ENCODE results near the gene UBXN1. TPM values are rescaled to one million over a fixed set of nuclear protein-coding genes. Genes with fewer than 3 reads are reported as not detected.
"Not testable (repeated sequence)": the region's sequence is repeated elsewhere in the genome, so short reads cannot be mapped to it uniquely, and the experiment has no call there.

The UBXN1 gene
- total RNA-seq, 1 donor from 2014 or later = 126 TPM

DNA sequence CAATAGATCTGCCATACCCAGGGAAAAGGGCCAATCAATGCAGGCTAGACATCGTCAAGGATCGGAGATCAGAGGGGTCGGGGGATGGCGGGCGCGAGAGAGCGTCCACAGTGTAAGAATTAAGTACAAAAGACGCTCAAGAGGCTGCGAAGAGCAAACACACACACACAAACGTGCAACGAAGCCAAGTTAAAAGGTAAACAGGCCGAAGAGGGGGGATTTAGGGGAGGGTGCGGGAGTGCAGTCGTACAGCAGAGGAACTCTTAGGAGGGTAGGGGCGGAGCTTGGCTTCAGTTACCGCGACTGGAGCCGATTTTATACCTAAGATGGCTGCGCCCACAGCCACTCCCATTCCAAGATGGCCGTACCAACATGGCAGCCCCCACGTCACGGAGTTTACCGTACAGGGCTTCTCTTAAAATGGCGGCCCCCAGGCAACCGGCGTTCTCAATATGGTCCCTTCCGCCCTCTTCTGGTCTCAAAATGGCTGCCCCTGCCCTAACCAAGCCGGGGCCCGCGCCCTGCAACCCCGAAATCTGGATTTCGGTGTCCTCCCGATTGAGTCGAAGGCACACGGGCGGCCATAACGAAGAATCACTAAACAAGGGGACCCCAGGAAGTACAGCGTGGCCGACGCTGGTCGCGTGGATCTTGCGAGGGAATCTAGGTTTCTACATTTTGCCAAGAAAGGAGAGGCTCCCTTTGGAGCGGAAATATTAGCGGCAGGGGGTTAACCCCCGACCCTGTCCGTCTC, 30.6 kb upstream of the UBXN1 start:
- intact Hi-C loops (cut with micrococcal nuclease) = loop anchor here (1.0 to 5.0 kb wide), 18 partner anchors 15 to 1478 kb away; partner anchors contain the start of genes C11orf98, CSKMT, EEF1G and EML3

DNA sequence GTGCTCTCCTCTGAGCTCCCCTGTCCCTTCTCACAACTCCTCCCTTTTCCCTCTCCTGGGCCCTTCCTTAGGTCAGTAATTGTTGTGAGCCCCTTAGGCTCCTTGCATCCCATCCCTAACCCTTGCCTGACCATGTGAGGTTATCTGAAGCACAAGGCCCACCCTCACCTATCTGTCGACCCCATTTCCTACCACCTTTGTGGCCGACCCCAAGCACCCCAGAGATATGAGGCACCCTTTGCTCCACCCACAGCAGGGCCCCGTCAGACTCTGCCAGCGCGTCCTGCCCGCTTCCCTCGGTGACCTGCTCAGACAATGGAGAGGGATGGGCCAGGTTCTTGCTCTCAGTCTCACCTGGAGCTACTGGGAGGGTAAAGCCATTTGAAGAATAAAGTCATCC, 29.9 kb upstream of the UBXN1 start:
- intact Hi-C loops (cut with micrococcal nuclease) = loop anchor here (1.0 to 5.0 kb wide), 18 partner anchors 14 to 1479 kb away; partner anchors contain the start of genes C11orf98, CSKMT, EEF1G and EML3

DNA sequence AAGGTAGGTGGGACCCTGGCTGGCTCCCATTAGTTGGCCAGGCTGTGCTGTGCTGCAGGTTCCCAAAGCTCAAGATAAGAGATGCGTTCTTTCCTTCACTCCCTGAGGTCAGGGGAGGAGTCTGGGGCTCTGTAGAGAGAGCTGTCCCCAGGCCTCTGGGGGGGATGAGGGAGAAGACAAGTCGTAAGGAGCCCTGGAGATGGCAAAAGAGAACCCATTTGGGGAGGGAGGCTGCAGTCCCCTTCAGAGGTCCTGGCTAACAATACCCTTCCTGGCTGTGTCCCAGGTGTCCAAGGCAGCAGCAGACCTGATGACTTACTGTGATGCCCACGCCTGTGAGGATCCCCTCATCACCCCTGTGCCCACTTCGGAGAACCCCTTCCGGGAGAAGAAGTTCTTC, 29.5 kb upstream of the UBXN1 start:
- intact Hi-C loops (cut with micrococcal nuclease) = loop anchor here (5.0 kb wide), 1 partner anchor 1479 kb away; the partner anchor contains the start of gene STIP1

DNA sequence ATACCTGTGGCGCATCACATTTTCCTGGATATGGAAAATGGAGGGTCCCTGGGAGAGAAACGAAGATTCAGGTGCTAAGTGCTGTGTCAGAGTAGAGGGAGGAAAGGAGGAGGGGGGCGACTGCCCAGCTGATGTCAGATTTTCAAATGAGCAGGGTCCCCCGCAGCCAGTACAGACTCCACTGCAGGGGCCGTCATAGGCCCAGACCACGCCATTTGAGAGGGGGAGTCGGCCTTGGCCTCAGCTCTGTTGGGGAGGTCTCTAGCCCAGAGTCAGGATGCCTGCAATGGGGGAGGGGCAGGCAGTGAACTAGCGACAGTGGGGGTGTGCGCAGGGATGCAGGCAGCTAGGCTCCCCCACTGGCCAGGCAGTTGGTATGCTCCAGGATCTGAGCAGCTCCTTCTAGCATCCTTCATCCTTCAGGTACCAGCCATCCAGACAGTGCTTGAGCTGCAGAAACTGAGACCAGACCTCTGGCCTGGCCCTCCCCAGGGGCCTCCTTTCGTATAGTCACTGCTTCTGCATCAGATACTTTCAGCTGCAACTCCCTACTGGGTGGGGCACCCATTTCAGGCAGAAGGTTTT, 28.5 kb upstream of the UBXN1 start, which contains the start of the genes BSCL2 and GNG3:
Gene BSCL2 (minus strand): TSS at position 148 of the 585 bp plus-strand sequence. CDS start 229 bp downstream, outside the sequence.
Gene GNG3 (plus strand): TSS at position 400 of the 585 bp plus-strand sequence. CDS start 620 bp downstream, outside the sequence.
- intact Hi-C loops (cut with micrococcal nuclease) = loop anchor here (5.0 kb wide), 1 partner anchor 1480 kb away; the partner anchor contains the start of gene STIP1

GRCh38 chr11:62706850-62707247, 28.0 kb upstream of the UBXN1 start:
- intact Hi-C loops (cut with micrococcal nuclease) = loop anchor here (1.0 to 5.0 kb wide), 3 partner anchors 61 to 1480 kb away; partner anchors contain the start of genes GANAB and STIP1

- intact Hi-C loops (cut with micrococcal nuclease) = loop anchor here (1.0 to 5.0 kb wide), 3 partner anchors 60 to 1481 kb away; partner anchors contain the start of genes GANAB and STIP1
These were observed 27.3 kb upstream of the UBXN1 start for GRCh38 chr11:62705880-62706849.

- intact Hi-C loops (cut with micrococcal nuclease) = loop anchor here (5.0 kb wide), 1 partner anchor 1482 kb away; the partner anchor contains the start of gene STIP1
These were observed 26.5 kb upstream of the UBXN1 start for GRCh38 chr11:62705413-62705812.

GRCh38 chr11:62703921-62704320, 25.0 kb upstream of the UBXN1 start:
- intact Hi-C loops (cut with micrococcal nuclease) = not testable (repeated sequence)

DNA sequence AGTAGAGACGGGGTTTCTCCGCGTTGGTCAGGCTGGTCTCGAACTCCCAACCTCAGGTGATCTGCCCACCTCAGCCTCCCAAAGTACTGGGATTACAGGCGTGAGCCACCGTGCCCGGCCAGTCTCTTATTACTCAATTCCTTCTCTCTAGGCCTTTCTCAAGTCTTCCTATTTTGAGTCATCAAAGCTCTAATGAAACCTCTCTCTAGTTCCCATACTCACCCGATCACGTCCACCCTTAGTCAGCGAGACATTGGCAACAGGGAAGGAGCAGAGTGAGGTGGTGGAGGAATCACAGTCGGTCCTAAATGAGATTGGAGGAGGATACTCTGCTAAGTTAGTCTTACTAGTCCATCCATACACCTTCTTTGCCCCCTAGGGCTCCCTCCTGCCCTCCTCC, 23.4 kb upstream of the UBXN1 start:
- intact Hi-C loops (cut with micrococcal nuclease) = no loop called here

- intact Hi-C loops (cut with micrococcal nuclease) = loop anchor here (1.0 to 2.0 kb wide), 7 partner anchors 14 to 314 kb away; partner anchors contain the start of gene EML3
These were observed 15.7 kb upstream of the UBXN1 start for GRCh38 chr11:62694455-62695167.

- intact Hi-C loops (cut with micrococcal nuclease) = loop anchor here (1.0 to 2.0 kb wide), 7 partner anchors 13 to 313 kb away; partner anchors contain the start of gene EML3
These were observed 14.8 kb upstream of the UBXN1 start for GRCh38 chr11:62693624-62694023.

DNA sequence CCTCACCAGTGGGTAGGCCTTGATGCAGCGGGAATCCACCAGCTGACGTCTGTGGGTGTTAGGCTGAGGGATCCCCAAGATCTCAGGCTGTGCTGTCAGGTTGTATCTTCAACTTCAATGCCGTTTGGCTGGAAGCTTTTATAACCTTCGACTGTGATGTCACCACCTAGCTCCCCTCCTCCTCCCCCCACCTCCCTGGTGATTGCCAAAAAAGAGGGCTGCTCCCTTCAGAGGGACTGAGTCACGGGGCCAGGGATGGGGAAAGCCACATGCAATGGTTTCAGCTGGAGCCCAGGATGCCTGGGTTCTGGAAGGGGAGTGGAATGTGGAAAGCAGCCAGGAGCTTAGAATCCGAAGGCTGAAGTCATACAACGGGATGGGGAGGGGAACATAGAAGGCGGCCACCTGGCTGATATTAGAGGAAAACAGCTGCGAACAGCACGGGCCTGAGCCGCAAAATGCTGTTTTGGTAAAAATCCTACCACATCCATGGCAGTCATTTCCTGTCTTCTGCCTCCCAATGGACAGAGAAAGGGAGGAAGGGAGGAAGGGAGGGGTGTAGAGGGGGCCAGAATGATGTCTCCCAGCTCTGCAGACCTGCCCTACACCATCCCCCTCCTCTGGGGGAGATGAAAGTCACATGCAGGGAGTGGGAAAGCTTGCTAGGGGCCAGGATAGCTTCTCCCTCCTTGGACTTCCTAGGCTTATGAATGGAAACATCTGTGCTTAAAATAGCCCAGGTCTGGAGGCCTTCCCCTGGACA, 10.7 kb upstream of the UBXN1 start, which contains the start of gene LRRN4CL:
Gene LRRN4CL (minus strand): TSS at position 110 of the 763 bp plus-strand sequence. CDS start 1,022 bp downstream, outside the sequence.
- intact Hi-C loops (cut with micrococcal nuclease) = no loop called here

GRCh38 chr11:62688491-62688890, 9.6 kb upstream of the UBXN1 start:
- intact Hi-C loops (cut with micrococcal nuclease) = no loop called here

DNA sequence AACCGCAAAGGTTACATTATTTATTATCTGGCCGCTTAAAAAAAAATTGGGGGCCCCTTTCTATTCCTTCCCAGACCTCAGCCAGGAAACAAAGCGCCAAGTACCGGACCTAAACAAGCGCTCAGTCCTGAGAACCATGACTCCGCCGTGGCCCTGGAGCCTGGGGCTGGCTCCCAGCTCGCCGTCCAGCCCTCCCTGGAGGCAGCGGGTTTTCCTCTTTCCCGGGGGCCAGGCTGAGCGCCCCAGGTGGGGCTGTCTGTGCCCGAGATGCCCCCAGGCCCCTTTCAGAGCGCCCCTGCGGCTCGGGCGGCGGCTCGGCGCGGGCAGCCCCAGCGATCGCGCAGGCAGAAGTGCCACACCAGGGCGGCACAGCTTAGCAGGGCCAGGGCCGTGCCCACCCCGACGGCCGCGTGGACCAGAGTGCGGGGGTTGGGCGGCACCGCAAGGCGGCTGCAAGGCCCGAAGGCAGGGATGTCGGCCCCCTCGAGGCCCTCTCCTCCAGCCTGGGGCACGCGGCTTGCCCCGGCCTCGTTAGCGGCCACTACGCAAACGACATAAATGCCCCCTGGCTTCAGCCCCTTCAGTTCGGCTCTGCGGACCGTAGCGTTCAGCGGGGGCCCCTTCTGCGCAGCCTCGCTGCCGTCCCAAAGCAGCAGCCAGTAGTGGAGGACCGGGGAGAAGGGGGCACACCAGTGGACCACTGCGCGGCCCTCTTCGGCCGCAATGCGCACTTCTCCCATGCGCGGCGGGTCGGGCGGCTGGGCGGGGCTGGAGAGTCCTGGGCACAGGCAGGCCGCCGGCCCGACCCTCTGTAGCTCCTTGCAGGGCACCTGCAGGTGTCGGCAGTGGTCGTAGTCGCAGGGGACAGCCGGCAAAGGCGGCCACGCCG, 8.9 kb upstream of the UBXN1 start:
- intact Hi-C loops (cut with micrococcal nuclease) = no loop called here

DNA sequence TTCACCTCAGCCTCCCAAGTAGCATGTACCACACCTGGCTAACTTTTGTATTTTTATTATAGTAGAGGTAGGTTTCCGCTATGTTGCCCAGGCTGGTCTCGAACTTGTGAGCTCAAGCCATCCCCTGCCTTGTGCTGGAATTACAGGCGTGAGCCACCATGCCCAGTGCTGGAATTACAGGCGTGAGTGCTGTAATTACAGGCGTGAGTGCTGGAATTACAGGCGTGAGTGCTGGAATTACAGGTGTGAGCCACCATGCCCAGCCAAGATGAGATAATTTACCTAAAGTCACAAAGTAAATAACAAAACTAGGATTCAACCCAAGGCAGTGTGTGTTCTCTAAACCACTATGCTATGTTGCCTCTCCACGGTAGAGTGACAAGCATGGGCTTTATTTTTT, 3.6 kb upstream of the UBXN1 start:
- intact Hi-C loops (cut with micrococcal nuclease) = no loop called here

GRCh38 chr11:62680825-62681240, 2.0 kb upstream of the UBXN1 start:
- intact Hi-C loops (cut with micrococcal nuclease) = loop anchor here (1.0 kb wide), 2 partner anchors 13 to 181 kb away; no protein-coding TSS in a partner anchor

DNA sequence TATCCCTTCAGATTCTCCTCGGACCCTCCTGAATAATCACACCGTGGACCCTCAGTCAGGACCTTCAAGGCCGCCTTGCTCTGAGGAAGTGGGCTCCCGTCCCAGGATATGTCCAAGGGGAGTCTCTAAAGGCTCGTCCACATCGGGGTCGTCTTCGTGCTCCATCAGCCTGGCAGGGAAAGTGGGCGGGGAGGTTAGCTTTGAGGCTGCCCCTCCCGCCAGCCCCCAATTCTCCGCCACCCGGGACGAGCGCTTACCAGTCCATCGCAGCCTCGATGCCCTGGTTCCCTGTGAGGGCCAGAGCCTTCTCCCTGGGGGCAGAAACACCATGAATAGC, 472 bp downstream of the UBXN1 start:
- intact Hi-C loops (cut with micrococcal nuclease) = loop anchor here (2.0 to 10.0 kb wide), 3 partner anchors 14 to 254 kb away; partner anchors contain the start of genes C11orf98, CSKMT and ZBTB3

DNA sequence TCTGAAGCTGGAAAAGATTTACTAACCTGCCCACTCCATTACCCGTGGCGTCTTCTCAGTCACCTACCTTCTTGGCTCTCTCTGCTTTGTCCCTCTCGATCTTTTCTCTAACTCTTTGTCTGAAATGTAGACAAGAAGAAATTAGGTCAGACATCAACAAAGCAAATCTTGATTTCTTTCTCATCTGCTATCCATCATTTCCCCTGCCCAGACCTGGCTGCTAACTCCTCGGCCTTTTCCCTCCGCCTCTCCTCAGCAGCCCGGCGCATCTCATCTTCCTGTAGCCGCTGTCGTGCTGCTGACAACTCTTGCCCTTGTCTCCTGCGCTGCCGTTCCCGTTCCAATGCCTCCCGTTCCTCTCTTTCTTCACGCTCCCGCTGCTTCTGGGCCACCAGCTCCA, 1.2 kb downstream of the UBXN1 start:
- intact Hi-C loops (cut with micrococcal nuclease) = loop anchor here (2.0 to 10.0 kb wide), 3 partner anchors 13 to 253 kb away; partner anchors contain the start of genes C11orf98, CSKMT and ZBTB3
